Thyroid gland (tissue), 4 donors: Measurements from ENCODE around the gene PTPRN2.

Experiments used
- POLR2A ChIP-seq, 2 donors: fragments of 450-650 bp; IDR thresholded peaks; one replicate each; pipeline ENCODE4 v1.6.1; 2017; ENCODE audit warnings: antibody characterized with exemption in 2 of 2, mild to moderate bottlenecking in 2 of 2, moderate library complexity in 1 of 2
- TF ChIP-seq, protein P1 (sequence below), 6 experiments: fragments of 200-600 bp in 3 of 6; fragments of 450-650 bp in 3 of 6; sonication (generic) in 3 of 6; IDR thresholded peaks; one replicate each; pipeline ENCODE4 v1.5.1; 2016 to 2019; ENCODE audit warnings: antibody characterized with exemption in 6 of 6, mild to moderate bottlenecking in 2 of 6, inconsistent platforms in 1 of 6, moderate library complexity in 1 of 6

DNA sequence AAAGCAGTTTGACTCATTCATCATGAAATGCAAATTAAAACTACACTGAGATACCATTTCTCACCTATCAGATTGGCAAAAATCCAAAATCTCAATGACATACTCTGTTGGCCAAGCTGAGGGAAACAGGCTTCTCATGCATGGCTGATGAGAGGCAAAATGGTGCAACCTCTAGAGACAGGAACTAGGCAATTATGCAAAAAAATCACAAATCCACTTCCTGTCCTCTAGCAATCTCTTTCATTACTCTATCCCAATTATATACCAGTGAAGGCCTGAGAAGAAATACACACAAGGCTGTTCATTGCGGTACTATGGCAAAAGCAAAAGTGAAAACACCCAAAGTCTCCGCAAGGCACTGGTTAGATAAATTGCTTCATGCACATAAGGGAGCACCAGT is 25.9 kb upstream of the PTPRN2 start:
- TF ChIP-seq, protein P1, sequence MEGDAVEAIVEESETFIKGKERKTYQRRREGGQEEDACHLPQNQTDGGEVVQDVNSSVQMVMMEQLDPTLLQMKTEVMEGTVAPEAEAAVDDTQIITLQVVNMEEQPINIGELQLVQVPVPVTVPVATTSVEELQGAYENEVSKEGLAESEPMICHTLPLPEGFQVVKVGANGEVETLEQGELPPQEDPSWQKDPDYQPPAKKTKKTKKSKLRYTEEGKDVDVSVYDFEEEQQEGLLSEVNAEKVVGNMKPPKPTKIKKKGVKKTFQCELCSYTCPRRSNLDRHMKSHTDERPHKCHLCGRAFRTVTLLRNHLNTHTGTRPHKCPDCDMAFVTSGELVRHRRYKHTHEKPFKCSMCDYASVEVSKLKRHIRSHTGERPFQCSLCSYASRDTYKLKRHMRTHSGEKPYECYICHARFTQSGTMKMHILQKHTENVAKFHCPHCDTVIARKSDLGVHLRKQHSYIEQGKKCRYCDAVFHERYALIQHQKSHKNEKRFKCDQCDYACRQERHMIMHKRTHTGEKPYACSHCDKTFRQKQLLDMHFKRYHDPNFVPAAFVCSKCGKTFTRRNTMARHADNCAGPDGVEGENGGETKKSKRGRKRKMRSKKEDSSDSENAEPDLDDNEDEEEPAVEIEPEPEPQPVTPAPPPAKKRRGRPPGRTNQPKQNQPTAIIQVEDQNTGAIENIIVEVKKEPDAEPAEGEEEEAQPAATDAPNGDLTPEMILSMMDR (IDR thresholded peaks at IDR 0.05): no peak
- TF ChIP-seq POLR2A (IDR thresholded peaks at IDR 0.05): no peak
